GM18951 (cell line): ENCODE measurements around the gene MUC7.

Experiments used
- POLR2A ChIP-seq: IDR thresholded peaks from 4 replicates; pipeline ENCODE4 v1.6.1; 2011; ENCODE audit warnings: mild to moderate bottlenecking; ENCODE audit not compliant: insufficient read length, insufficient read depth; ENCODE audit errors: extremely low read depth
- in situ Hi-C: fragments of 300-500 bp; cut with MboI; formaldehyde crosslinking; loops from one replicate; pipeline ENCODE4 v1.12.0; 2022; ENCODE audit warnings: low sequenced_read_pairs, mixed read lengths, inconsistent platforms; ENCODE audit not compliant: unreplicated experiment

Gene MUC7

GRCh38 chr4:70471897-70472296 is at the start of gene MUC7:
MUC7 (plus strand) TSS chr4:70472197; CDS start chr4:70474022, 1,825 bp downstream.
- TF ChIP-seq POLR2A = no peak
- in situ Hi-C loops = no loop called here

DNA sequence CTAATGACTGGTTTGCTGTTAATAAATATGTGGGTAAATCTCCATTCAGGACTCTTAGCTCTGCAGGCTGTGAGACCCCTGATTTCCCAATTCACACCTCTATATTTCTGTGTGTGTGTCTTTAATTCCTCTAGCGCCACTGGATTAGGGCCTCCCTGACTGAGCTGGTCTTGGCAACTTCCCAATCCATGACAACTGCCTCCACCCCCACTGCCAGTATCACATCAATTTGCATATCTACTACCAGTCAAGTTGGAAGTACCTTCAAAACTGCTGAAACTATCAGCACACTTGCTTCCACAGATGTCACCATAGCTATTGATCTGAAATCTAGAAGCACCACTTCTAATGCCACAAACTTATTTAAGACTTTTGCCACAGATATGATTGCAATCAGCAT is 46.7 kb upstream of the MUC7 start:
- no peak for TF ChIP-seq POLR2A
- in situ Hi-C loops = no loop called here

- in situ Hi-C loops = no loop called here
Measured at GRCh38 chr4:70426789-70427188, 45.2 kb upstream of the MUC7 start.

GRCh38 chr4:70437197-70437596 is 34.8 kb upstream of the MUC7 start:
- TF ChIP-seq POLR2A = no peak

More at GRCh38 chr4:70426789-70427188, 45.2 kb upstream of the MUC7 start:
- no peak for TF ChIP-seq POLR2A

GRCh38 chr4:70442474-70442873 is 29.5 kb upstream of the MUC7 start:
- in situ Hi-C loops = no loop called here
- TF ChIP-seq POLR2A = no peak

More at GRCh38 chr4:70437197-70437596, 34.8 kb upstream of the MUC7 start:
- in situ Hi-C loops = no loop called here

DNA sequence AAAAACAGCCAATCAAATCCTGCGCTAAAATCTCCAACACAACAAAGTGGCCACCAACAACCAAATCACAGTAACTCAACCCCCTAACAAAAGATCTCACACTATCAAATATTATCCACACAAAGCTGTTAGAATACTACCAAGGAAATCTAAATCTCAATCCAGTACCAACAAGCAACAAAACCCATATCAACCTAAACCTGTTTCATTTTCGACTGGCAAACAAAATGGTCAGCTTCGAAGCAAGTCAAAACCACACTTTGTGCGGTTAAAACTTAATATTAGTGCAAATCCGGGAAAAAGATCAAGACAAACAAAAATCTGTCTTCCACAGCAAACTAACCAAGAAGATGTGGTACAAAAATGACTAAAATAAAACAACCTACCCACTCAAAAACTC is 28.7 kb upstream of the MUC7 start:
- TF ChIP-seq POLR2A = no peak

DNA sequence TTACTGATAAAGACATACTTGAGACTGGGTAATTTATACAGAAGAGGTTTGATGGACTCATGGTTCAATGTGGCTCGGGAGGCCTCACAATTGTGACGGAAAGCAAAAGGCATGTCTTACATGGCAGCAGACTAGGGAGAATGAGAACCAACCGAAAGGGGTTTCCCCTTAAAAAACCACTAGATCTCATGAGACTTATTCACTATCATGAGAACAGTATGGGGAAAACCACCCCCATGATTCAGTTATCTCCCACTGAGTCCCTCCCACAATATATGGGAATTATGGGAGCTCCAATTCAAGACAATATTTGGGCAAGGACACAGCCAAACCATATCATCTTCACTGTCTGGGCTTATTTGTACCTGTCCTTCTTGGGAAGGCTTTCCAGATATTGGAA is 22.8 kb upstream of the MUC7 start:
- TF ChIP-seq POLR2A = no peak
- in situ Hi-C loops = no loop called here

More for the DNA sequence above, 28.7 kb upstream of the MUC7 start:
- in situ Hi-C loops = no loop called here

DNA sequence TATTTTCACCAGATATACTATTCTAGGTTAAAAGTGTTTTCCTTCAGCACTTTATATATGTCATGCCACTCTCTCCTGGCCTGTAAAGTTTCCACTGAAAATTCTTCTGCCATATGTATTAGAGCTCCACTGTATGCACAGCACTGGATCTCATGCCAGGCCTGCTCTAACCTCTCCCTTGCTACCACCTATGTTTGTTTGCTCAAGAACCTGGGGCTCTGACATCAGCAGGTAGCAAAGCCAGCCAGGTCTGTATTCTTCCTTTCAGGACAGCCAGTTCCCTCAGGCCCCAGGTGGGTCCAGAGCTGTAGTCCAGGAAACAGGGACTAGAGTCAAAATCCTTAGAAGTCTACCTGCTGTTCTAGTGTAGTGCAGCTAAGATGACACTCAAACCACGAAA is 19.1 kb upstream of the MUC7 start:
- in situ Hi-C loops = no loop called here
- TF ChIP-seq POLR2A = no peak

DNA sequence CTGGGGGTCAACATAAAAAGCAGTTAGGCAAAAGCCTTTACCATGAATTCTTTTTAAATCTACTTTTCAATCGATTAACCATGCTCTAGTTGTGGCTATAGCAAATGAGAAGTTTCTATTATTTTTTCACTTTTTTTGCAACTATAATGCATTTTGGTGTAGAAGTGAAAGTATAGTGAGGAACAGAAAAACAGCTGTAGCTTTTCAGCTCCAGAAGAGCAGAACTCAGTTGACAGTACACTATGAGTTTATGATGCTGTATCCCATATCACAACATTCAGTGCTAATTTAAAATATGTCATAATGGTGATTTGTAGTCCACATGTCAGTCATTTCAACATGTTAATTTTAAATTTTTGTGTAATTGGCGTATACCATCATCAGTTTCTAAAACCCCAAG is 8.7 kb upstream of the MUC7 start:
- no peak for TF ChIP-seq POLR2A
- in situ Hi-C loops = no loop called here

GRCh38 chr4:70473679-70474078 is 1.7 kb downstream of the MUC7 start:
- in situ Hi-C loops = no loop called here
- TF ChIP-seq POLR2A = no peak

- no peak for TF ChIP-seq POLR2A
- in situ Hi-C loops = no loop called here
Measured at GRCh38 chr4:70488748-70489147, 16.8 kb downstream of the MUC7 start.

DNA sequence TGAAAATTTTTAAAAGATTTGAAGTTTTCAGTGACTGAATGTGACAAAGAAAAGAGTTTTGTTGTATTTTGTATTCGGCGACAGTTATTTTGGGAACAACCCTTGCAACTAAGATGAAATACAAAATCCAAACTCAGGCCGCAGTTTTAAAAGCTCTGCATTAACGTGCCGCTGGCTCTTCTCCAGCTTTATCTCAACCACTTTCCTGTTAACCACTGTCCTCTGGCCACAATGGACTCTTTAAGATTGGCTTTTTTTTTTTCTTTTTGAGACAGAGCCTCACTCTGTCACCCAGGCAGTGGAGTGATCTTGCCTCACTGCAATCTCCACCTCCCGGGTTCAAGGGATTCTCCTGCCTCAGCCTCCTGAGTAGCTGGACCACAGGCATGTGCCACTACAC is 24.2 kb downstream of the MUC7 start:
- in situ Hi-C loops = no loop called here
- TF ChIP-seq POLR2A = no peak

- in situ Hi-C loops = loop anchor here (25.0 kb wide), 1 partner anchor 815 kb away; no protein-coding TSS in a partner anchor
Measured at GRCh38 chr4:70501838-70502237, 29.8 kb downstream of the MUC7 start.

- TF ChIP-seq POLR2A = no peak
- in situ Hi-C loops = loop anchor here (25.0 kb wide), 1 partner anchor 817 kb away; no protein-coding TSS in a partner anchor
Measured at GRCh38 chr4:70504733-70505132, 32.7 kb downstream of the MUC7 start.

GRCh38 chr4:70505151-70505748 is 33.3 kb downstream of the MUC7 start:
- TF ChIP-seq POLR2A = no peak
- in situ Hi-C loops = loop anchor here (25.0 kb wide), 1 partner anchor 818 kb away; no protein-coding TSS in a partner anchor
